Upper lobe of right lung (tissue), 1 donor: ENCODE data around the gene PRKCQ. TPM values are rescaled to one million over a fixed set of nuclear protein-coding genes. Genes with fewer than 3 reads are reported as not detected.
A peak's percentile ranks its signal among the peaks of the same experiment; 100 is the strongest.

Source experiments
- ATAC-seq: fragments of 200-7000 bp; cut with Tn5 transposase; one replicate; pipeline ENCODE4 v1.9.1; 2020; ENCODE audit warnings: mild to moderate bottlenecking, moderate library complexity
- DNase-seq: peaks from one replicate; pipeline ENCODE4 v3.0.0-alpha.2; 2020
- H3K27ac ChIP-seq: fragments of 200-600 bp; one replicate; pipeline ENCODE4 v1.8.0; 2022
- H3K27me3 ChIP-seq: fragments of 200-600 bp; one replicate; pipeline ENCODE4 v1.8.0; 2022; ENCODE audit warnings: mild to moderate bottlenecking
- H3K36me3 ChIP-seq: fragments of 200-600 bp; one replicate; pipeline ENCODE4 v1.8.0; 2022
- H3K4me1 ChIP-seq: fragments of 200-600 bp; one replicate; pipeline ENCODE4 v1.8.0; 2022
- H3K4me3 ChIP-seq: fragments of 200-600 bp; one replicate; pipeline ENCODE4 v1.8.0; 2022; ENCODE audit warnings: mild to moderate bottlenecking
- H3K9me3 ChIP-seq: fragments of 200-600 bp; one replicate; pipeline ENCODE4 v1.8.0; 2022
- CTCF ChIP-seq: fragments of 200-600 bp; IDR thresholded peaks from one replicate; pipeline ENCODE4 v1.8.0; 2022; ENCODE audit warnings: antibody characterized with exemption
- intact Hi-C: fragments of 100-400 bp; cut with DNase I; formaldehyde crosslinking; loops from one replicate; pipeline ENCODE4 v1.11.0; 2022
- total RNA-seq: library from RNA; stranded (reverse); fragmentation: NEBNext Ultra II Directional; extraction: Animal tissue kit (Norgen Biotek cat#: 25700); gene quantifications from one replicate; pipeline ENCODE4 v1.2.1, GENCODE V29; 2021
- donor health status: DM: no; HTN: yes; CAD: no; lungs with severe emphysema.

The PRKCQ gene
- total RNA-seq, 1 donor from 2014 or later, result 9.8 TPM

- no peaks in the 10 kb centered on the region for H3K9me3 ChIP-seq
- H3K27ac ChIP-seq, result no peak overlapping the region
- no peaks in the 10 kb centered on the region for H3K36me3 ChIP-seq
- peaks cover 16% of the 10 kb centered on the region for H3K4me1 ChIP-seq
- ATAC-seq (no peak), DNase-seq (no peak)
- intact Hi-C loops, result loop anchor here (5.0 kb wide), 1 partner anchor 201 kb away; the partner anchor contains the start of gene PFKFB3
- TF ChIP-seq CTCF, result no peak
- no peak overlapping the region for H3K4me3 ChIP-seq
- H3K27me3 ChIP-seq, result no peaks in the 10 kb centered on the region
Observed at GRCh38 chr10:6402960-6403359, 177.1 kb downstream of the PRKCQ start.

- no peak for DNase-seq
- no peak overlapping the region for H3K27ac ChIP-seq
- peaks cover 16% of the 10 kb centered on the region for H3K4me1 ChIP-seq
- no peaks in the 10 kb centered on the region for H3K36me3 ChIP-seq
- ATAC-seq, result no peak
- no peak overlapping the region for H3K4me3 ChIP-seq
- TF ChIP-seq CTCF, result no peak
- intact Hi-C loops, result loop anchor here (5.0 kb wide), 1 partner anchor 200 kb away; the partner anchor contains the start of gene PFKFB3
- no peaks in the 10 kb centered on the region for H3K9me3 ChIP-seq
- H3K27me3 ChIP-seq, result no peaks in the 10 kb centered on the region
Observed at GRCh38 chr10:6402349-6402709, 177.7 kb downstream of the PRKCQ start.

DNA sequence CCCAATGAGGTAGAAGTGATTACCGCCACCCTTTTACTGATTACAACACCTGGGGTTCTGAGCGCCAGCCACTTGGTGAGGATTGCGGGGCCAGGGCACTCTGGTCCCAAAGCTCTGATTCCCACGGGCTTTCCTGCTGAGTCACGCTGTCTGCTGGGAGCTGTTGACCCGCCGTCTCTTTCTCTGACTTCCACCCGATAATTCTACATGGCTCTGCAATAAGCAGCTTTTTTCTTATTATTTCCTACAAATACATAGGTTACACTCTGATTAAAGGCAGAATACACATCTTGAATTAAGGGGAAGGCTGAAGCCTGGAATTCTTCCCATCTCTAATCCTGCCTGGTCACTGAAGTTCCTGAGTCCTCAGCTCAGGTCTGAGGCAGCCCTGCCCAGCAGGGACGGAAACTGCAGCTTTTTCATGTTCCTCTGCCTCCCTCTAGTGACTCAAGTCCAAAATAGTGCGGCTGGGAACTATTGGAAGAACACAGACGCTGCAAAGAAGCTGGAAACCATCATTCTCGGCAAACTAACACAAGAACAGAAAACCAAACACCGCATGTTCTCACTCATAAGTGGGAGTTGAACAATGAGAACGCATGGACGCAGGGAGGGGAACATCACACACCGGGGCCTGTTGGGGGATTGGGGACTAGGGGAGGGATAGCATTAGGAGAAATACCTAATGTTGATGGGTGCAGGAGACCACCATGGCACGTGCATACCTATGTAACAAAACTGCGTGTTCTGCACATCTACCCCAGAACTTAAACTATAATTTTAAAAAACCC is 178.3 kb downstream of the PRKCQ start:
- H3K27ac ChIP-seq, result peak overlapping the region; percentile 4
- no peaks in the 10 kb centered on the region for H3K36me3 ChIP-seq
- H3K9me3 ChIP-seq, result no peaks in the 10 kb centered on the region
- DNase-seq (peak; percentile 84), ATAC-seq (peak; percentile 94)
- intact Hi-C loops, result loop anchor here (5.0 kb wide), 1 partner anchor 199 kb away; the partner anchor contains the start of gene PFKFB3
- no peaks in the 10 kb centered on the region for H3K27me3 ChIP-seq
- peak overlapping the region; percentile 34 for H3K4me3 ChIP-seq
- peak; percentile 71 for TF ChIP-seq CTCF
- H3K4me1 ChIP-seq, result peaks cover 16% of the 10 kb centered on the region

DNA sequence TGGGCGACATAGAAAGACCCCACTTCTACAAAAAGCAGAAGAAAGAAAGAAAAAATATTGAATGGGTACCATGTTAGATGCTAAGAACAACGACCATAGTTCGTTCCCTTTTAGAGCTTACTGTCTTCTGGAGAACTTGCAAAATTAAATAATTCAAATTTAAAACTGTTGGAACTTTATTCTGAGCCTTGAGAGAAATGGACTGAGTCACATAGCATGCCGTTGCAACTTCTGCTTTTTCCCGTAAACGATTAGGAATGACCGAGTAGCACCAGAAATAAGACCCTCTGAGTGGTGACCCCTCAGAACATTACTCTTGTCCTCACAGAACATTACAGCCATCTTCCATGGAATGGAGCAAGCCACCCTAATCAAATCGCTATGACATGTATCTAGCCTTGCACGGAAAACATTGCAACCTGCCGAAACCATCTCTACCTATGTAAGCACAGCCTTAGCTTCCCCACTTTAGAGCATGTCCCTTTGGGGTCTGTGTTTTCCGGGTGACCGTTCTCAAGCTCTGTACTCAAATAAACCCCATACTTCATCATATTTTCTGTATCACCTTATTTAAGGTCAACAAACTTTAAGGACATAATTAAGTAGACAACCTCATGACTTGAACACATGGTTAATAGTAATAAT is 179.1 kb downstream of the PRKCQ start:
- no peak for TF ChIP-seq CTCF
- Histone ChIP-seq H3K4me1 (peaks cover 16% of the 10 kb centered on the region), H3K9me3 (no peaks in the 10 kb centered on the region), H3K36me3 (no peaks in the 10 kb centered on the region), H3K27ac (peak overlapping the region; percentile 4), H3K4me3 (no peak overlapping the region), H3K27me3 (no peaks in the 10 kb centered on the region)
- DNase-seq (no peak), ATAC-seq (no peak)
- intact Hi-C loops, result loop anchor here (5.0 kb wide), 1 partner anchor 199 kb away; the partner anchor contains the start of gene PFKFB3

GRCh38 chr10:6400331-6400730 is 179.7 kb downstream of the PRKCQ start:
- Histone ChIP-seq H3K27me3 (no peaks in the 10 kb centered on the region), H3K4me3 (no peak overlapping the region), H3K36me3 (no peaks in the 10 kb centered on the region), H3K9me3 (no peaks in the 10 kb centered on the region), H3K4me1 (peaks cover 16% of the 10 kb centered on the region), H3K27ac (no peak overlapping the region)
- peak; percentile 56 for ATAC-seq
- TF ChIP-seq CTCF, result no peak
- intact Hi-C loops, result loop anchor here (5.0 kb wide), 1 partner anchor 198 kb away; the partner anchor contains the start of gene PFKFB3
- no peak for DNase-seq
